ENCODE results near the gene CHD9.
"Not testable (repeated sequence)": the region's sequence is repeated elsewhere in the genome, so short reads cannot be mapped to it uniquely, and the experiment has no call there.

CHD9 gene

DNA sequence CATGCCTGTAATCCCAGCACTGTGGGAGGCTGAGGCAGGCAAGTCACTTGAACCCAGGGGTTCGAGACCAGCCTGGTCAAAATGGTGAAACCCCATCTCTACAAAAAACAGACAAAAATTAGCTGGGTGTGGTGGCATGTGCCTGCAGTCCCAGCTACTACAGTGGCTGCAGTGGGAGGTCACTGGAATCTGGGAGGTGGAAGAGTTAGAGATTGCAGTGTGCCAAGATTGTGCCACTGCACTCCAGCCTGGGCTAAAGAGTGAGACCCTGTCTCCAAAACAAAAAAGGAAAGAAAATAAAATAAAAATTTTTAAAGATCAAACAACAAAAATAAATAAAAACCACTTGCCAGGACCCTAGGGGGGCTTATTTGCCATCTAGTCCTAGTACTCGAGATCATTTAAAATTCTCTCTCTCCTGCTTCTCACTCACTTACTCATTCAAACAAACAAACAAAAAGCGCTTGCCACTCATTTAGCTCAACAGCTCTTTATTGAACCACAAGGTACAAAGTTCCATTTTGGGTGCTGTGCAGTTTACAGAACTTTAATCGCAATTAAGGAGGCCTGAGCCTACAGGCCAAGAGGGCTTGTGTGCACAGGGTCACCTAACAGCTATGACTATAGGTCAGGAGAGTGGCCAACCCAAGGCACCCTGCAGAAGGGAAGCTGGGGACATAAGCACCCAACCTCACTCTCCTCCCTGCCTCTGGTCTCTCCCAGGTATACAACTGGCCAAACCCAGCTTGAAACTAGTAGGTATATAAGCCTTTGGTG lies 6.5 kb upstream of the CHD9 start:
- H3K36me3 ChIP-seq (ENCODE audit: low read length), result no peaks in the 10 kb centered on the region
- no peak overlapping the region for H3K9ac ChIP-seq (ENCODE audit: low read length)
- H3K9me2 ChIP-seq (replicated peaks; ENCODE audit: insufficient read depth, low read length), result no peaks in the 10 kb centered on the region
- TF ChIP-seq EZH2phosphoT487 (conservative IDR thresholded peaks at IDR 0.05; ENCODE audit: low read length) (no peak), CTCF (IDR thresholded peaks at IDR 0.05; ENCODE audit: insufficient read depth, low read length, poor library complexity, severe bottlenecking) (no peak)
- H3K4me2 ChIP-seq (ENCODE audit: low read depth, low read length, poor library complexity, severe bottlenecking), result no peak overlapping the region
- no peaks in the 10 kb centered on the region for H4K20me1 ChIP-seq (ENCODE audit: low read depth, low read length)
- no peak overlapping the region for H3K4me3 ChIP-seq (ENCODE audit: insufficient read depth, low read length, poor library complexity, severe bottlenecking)
- H3F3A ChIP-seq (ENCODE audit: insufficient read depth), result no peaks in the 10 kb centered on the region
- no peaks in the 10 kb centered on the region for H3K79me2 ChIP-seq (ENCODE audit: insufficient read depth, low read length)
- no peak overlapping the region for H2AFZ ChIP-seq (ENCODE audit: low read depth, low read length, severe bottlenecking)
- no peaks in the 10 kb centered on the region for H3K9me3 ChIP-seq (ENCODE audit: insufficient read depth, low read length)
- H3K27ac ChIP-seq (ENCODE audit: low read depth, low read length), result no peak overlapping the region
- no peaks in the 10 kb centered on the region for H3K27me3 ChIP-seq (ENCODE audit: low read length)

GRCh38 chr16:53051255-53051654 lies 3.5 kb upstream of the CHD9 start:
- H3K27ac ChIP-seq (ENCODE audit: low read depth, low read length); H3K4me3 ChIP-seq (ENCODE audit: insufficient read depth, low read length, poor library complexity, severe bottlenecking); H4K20me1 ChIP-seq (ENCODE audit: low read depth, low read length); H3K9ac ChIP-seq (ENCODE audit: low read length); H3K36me3 ChIP-seq (ENCODE audit: low read length); H3K4me2 ChIP-seq (ENCODE audit: low read depth, low read length, poor library complexity, severe bottlenecking); H3F3A ChIP-seq (ENCODE audit: insufficient read depth); H3K9me3 ChIP-seq (ENCODE audit: insufficient read depth, low read length); H3K9me2 ChIP-seq (replicated peaks; ENCODE audit: insufficient read depth, low read length); H3K27me3 ChIP-seq (ENCODE audit: low read length); H2AFZ ChIP-seq (ENCODE audit: low read depth, low read length, severe bottlenecking): not testable (repeated sequence)
- peaks cover 14% of the 10 kb centered on the region for H3K79me2 ChIP-seq (ENCODE audit: insufficient read depth, low read length)

DNA sequence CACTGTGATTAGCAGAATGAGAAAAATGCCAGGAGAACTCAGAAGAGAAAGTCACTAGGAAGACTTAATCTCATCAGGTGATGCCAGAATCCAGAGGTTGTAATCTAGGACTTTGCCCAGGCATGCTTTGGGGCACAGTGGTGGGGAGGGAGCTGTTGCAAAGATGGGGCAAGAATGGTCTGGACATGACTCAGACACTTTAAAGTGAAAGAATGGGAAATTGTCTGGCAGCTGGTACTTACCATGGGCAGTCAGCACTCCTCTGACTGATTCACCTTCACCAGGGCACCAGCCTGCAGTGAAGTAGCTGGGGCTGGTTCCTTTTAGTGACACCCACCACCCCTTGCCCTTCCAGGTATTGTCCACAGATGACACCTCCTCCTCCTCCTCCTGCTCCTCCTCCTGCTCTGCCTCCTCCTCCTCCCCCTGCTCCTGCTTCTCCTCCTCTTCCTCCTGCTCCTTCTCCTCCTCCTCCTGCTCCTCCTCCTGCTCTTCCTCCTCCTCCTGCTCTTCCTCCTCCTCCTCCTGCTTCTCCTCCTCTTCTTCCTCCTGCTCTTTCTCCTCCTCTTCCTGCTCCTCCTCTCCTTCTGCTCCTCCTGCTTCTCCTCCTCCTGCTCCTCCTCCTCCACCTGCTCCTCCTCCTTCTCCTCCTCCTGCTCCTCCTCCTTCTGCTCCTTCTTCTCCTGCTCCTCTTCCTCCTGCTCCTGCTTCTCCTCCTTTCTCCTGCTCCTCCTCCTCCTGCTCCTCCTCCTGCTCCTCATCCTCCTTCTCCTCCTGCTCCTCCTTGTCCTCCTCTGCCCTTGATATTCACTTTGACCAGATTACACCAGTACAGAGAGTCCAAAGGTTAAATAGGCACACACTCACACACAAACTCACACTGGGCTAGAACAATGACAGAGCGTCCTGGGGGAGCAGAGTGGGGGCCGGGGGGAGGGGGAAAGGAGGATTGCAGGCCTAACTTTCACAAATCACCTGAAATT lies 2.0 kb upstream of the CHD9 start, which contains the start of gene CHD9NB:
Gene CHD9NB, minus strand, starts transcription at position 379 of the 983 bp plus-strand sequence. CDS start 8,739 bp downstream, outside the sequence.
- Histone ChIP-seq H3K79me2 (ENCODE audit: insufficient read depth, low read length) (peaks cover 24% of the 10 kb centered on the region), H4K20me1 (ENCODE audit: low read depth, low read length) (no peaks in the 10 kb centered on the region), H3K9ac (ENCODE audit: low read length) (no peak within 1 kb of the TSS), H3K9me2 (replicated peaks; ENCODE audit: insufficient read depth, low read length) (no peaks in the 10 kb centered on the region), H2AFZ (ENCODE audit: low read depth, low read length, severe bottlenecking) (no peak within 1 kb of the TSS), H3K36me3 (ENCODE audit: low read length) (no peaks in the 10 kb centered on the region), H3K4me2 (ENCODE audit: low read depth, low read length, poor library complexity, severe bottlenecking) (no peak within 1 kb of the TSS), H3K9me3 (ENCODE audit: insufficient read depth, low read length) (no peaks in the 10 kb centered on the region), H3K27ac (ENCODE audit: low read depth, low read length) (no peak within 1 kb of the TSS), H3F3A (ENCODE audit: insufficient read depth) (no peaks in the 10 kb centered on the region), H3K27me3 (ENCODE audit: low read length) (no peaks in the 10 kb centered on the region), H3K4me3 (ENCODE audit: insufficient read depth, low read length, poor library complexity, severe bottlenecking) (no peak within 1 kb of the TSS)
- TF ChIP-seq CTCF (IDR thresholded peaks at IDR 0.05; ENCODE audit: insufficient read depth, low read length, poor library complexity, severe bottlenecking) (no peak), EZH2phosphoT487 (conservative IDR thresholded peaks at IDR 0.05; ENCODE audit: low read length) (no peak)
